Measurements from ENCODE around the gene RET. TPM values are rescaled to one million over a fixed set of nuclear protein-coding genes. Genes with fewer than 3 reads are reported as not detected.

The RET gene
- total RNA-seq, 1 experiment from 2014 or later, result 21.4 TPM

- TF ChIP-seq ZNF281 (CRISPR knock-in tag; IDR thresholded peaks at IDR 0.05), result no peak
- TF ChIP-seq ZSCAN18 (CRISPR knock-in tag; IDR thresholded peaks at IDR 0.05), result no peak
Observed at GRCh38 chr10:43083764-43084163, 6.9 kb downstream of the RET start (continued).

GRCh38 chr10:43084812-43085211, 7.9 kb downstream of the RET start:
- H3K27me3 Mint-ChIP-seq (ENCODE audit: low read depth), result no peaks in the 10 kb centered on the region; the same call in 1 of the 2 replicates

More at GRCh38 chr10:43084812-43085211, 7.9 kb downstream of the RET start:
- DNase-seq (ENCODE audit: low spot score) (no peak), ATAC-seq (no peak)
- Mint-ChIP-seq H3K36me3 (no peaks in the 10 kb centered on the region), H3K27ac (no peak overlapping the region), H3K4me3 (no peak overlapping the region), H3K9me3 (peaks cover 7% of the 10 kb centered on the region), H3K4me1 (peaks cover 12% of the 10 kb centered on the region)
- ChIA-PET CTCF (no interaction called here), POLR2A (interaction anchor here (0.6 kb wide), 1 partner anchor 121 kb away, joined by 3 read pairs; no protein-coding TSS in a partner anchor)
- TF ChIP-seq RORB (CRISPR knock-in tag; IDR thresholded peaks at IDR 0.05), result no peak
- no peak for TF ChIP-seq FOXJ3 (CRISPR knock-in tag; IDR thresholded peaks at IDR 0.05; ENCODE audit: borderline replicate concordance)
- no peak for TF ChIP-seq CDX4 (CRISPR knock-in tag; IDR thresholded peaks at IDR 0.05; ENCODE audit: borderline replicate concordance)
- TF ChIP-seq ATF1 (CRISPR knock-in tag; IDR thresholded peaks at IDR 0.05), result no peak
- no peak for TF ChIP-seq HMGXB4 (CRISPR knock-in tag; IDR thresholded peaks at IDR 0.05)
- TF ChIP-seq TP53 (CRISPR knock-in tag; IDR thresholded peaks at IDR 0.05), result no peak
- no peak for TF ChIP-seq CBFB (CRISPR knock-in tag; IDR thresholded peaks at IDR 0.05; ENCODE audit: low read depth)
- TF ChIP-seq NR1H2 (CRISPR knock-in tag; IDR thresholded peaks at IDR 0.05), result no peak
- no peak for TF ChIP-seq ATF6 (CRISPR knock-in tag; IDR thresholded peaks at IDR 0.05)
- no peak for TF ChIP-seq ZNF671 (CRISPR knock-in tag; IDR thresholded peaks at IDR 0.05)
- TF ChIP-seq ZBTB43 (CRISPR knock-in tag; IDR thresholded peaks at IDR 0.05), result no peak
- TF ChIP-seq NR3C1 (CRISPR knock-in tag; conservative IDR thresholded peaks at IDR 0.05; ENCODE audit: low read depth), result no peak
